Measurements from ENCODE around the gene DAZAP1. TPM values are rescaled to one million over a fixed set of nuclear protein-coding genes. Genes with fewer than 3 reads are reported as not detected.

The DAZAP1 gene
- total RNA-seq, 1 donor from 2014 or later, result 15.8 TPM

- H3K36me3 ChIP-seq, result peaks cover 76 to 96% of the 10 kb centered on the region in 2 donors
Measured at GRCh38 chr19:1366899-1367870, 40.2 kb upstream of the DAZAP1 start.

DNA sequence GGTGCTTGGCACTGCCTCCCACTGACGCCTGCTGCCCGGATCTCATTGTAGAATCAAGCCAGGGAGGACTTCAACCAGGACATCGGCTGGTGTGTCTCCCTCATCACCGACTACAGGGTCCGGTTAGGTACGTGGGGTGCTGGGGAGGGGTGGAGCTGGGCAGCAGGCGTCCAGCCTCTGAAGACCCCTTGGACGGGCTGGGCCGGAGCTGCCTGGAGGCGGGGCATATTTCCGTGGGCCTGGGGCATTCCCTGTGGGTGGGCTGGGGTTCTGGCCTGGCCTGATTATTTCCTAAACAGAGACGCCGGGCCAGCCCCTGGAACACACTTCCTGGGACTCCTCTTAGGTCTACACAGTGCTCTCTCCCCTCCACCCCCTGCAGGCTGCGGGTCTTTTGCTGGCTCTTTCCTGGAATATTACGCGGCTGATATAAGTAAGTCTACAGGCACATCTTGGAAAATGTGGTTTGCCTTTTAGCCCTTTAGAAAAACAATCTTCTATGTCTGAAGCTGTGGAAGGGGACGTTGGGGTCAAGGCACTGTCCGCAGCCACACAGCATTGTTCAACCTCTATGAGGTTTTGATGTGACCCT, 38.1 kb upstream of the DAZAP1 start:
- no peaks in the 10 kb centered on the region for H3K4me1 ChIP-seq
- intact Hi-C loops (cut with DNase I), result no loop called here
- no peak overlapping the region for H3K27ac ChIP-seq
- no peak overlapping the region for H3K4me3 ChIP-seq
- TF ChIP-seq CTCF (IDR thresholded peaks at IDR 0.05), result no peak
- DNase-seq (ENCODE audit: low spot score in 2 of 2), result no peak
- H3K9me3 ChIP-seq, result no peaks in the 10 kb centered on the region
- peaks cover 79 to 93% of the 10 kb centered on the region in 2 donors for H3K36me3 ChIP-seq
- H3K27me3 ChIP-seq, result no peaks in the 10 kb centered on the region

More at GRCh38 chr19:1366899-1367870, 40.2 kb upstream of the DAZAP1 start:
- DNase-seq (ENCODE audit: low spot score in 2 of 2), result no peak
- H3K9me3 ChIP-seq, result no peaks in the 10 kb centered on the region
- H3K4me1 ChIP-seq, result peaks cover 0 to 2% of the 10 kb centered on the region in 2 donors
- no peak overlapping the region for H3K27ac ChIP-seq
- H3K4me3 ChIP-seq, result no peak overlapping the region
- TF ChIP-seq CTCF (IDR thresholded peaks at IDR 0.05), result no peak
- intact Hi-C loops (cut with DNase I), result no loop called here
- H3K27me3 ChIP-seq, result no peaks in the 10 kb centered on the region

- H3K4me3 ChIP-seq, result no peak overlapping the region
Measured at GRCh38 chr19:1370579-1371361, 36.6 kb upstream of the DAZAP1 start.

DNA sequence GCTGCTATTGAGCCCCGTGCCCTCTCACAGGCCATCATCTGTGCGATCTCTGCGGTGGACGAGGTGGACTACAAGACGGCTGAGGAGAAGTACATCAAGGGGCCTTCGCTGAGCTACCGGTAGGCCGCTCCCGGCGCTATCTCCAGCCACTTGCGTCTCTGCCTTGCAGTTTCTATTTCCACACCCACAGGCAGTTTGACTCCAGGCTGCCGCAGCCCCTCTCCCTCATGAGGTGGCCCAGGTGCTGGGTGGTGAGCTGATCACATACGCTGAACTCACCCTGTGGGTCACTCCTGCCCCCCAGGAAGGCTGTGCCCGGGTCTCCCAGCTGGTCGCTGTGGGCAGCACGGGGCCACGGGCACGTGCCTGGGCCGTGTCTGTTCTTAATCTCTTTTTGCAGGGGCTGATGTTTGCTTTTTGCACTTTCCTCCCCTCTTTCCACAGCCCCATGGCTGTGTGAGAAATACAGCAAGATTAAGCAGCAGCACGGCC, 34.3 kb upstream of the DAZAP1 start:
- no peak for TF ChIP-seq CTCF (IDR thresholded peaks at IDR 0.05)
- Histone ChIP-seq H3K27me3 (no peaks in the 10 kb centered on the region), H3K4me1 (no peaks in the 10 kb centered on the region), H3K36me3 (peaks cover 69 to 79% of the 10 kb centered on the region in 2 donors), H3K4me3 (no peak overlapping the region), H3K27ac (no peak overlapping the region), H3K9me3 (no peaks in the 10 kb centered on the region)
- intact Hi-C loops (cut with DNase I), result no loop called here
- DNase-seq (ENCODE audit: low spot score in 2 of 2), result no peak

More at GRCh38 chr19:1370579-1371361, 36.6 kb upstream of the DAZAP1 start:
- intact Hi-C loops (cut with DNase I), result no loop called here
- TF ChIP-seq CTCF (IDR thresholded peaks at IDR 0.05), result no peak
- Histone ChIP-seq H3K27me3 (no peaks in the 10 kb centered on the region), H3K4me1 (no peaks in the 10 kb centered on the region), H3K36me3 (peaks cover 78 to 84% of the 10 kb centered on the region in 2 donors), H3K27ac (no peak overlapping the region), H3K9me3 (no peaks in the 10 kb centered on the region)
- DNase-seq (ENCODE audit: low spot score in 2 of 2), result no peak

GRCh38 chr19:1373534-1374249, 33.7 kb upstream of the DAZAP1 start:
- Histone ChIP-seq H3K27me3 (no peaks in the 10 kb centered on the region), H3K9me3 (no peaks in the 10 kb centered on the region), H3K4me1 (no peaks in the 10 kb centered on the region), H3K27ac (no peak overlapping the region), H3K4me3 (no peak overlapping the region), H3K36me3 (peaks cover 65 to 77% of the 10 kb centered on the region in 2 donors)
- DNase-seq (ENCODE audit: low spot score in 2 of 2), result no peak
- no peak for TF ChIP-seq CTCF (IDR thresholded peaks at IDR 0.05)
- intact Hi-C loops (cut with DNase I), result no loop called here

Measured in ascending aorta (tissue), 2 donors.